GM19372 (cell line): ENCODE measurements around the gene LRRC4.

Source experiments
- ATAC-seq: cut with Tn5 transposase; IDR thresholded peaks from one replicate; pipeline ENCODE4 v1.9.1; 2021; ENCODE audit warnings: mild to moderate bottlenecking, low read depth, moderate library complexity; ENCODE audit not compliant: unreplicated experiment

LRRC4 gene

DNA sequence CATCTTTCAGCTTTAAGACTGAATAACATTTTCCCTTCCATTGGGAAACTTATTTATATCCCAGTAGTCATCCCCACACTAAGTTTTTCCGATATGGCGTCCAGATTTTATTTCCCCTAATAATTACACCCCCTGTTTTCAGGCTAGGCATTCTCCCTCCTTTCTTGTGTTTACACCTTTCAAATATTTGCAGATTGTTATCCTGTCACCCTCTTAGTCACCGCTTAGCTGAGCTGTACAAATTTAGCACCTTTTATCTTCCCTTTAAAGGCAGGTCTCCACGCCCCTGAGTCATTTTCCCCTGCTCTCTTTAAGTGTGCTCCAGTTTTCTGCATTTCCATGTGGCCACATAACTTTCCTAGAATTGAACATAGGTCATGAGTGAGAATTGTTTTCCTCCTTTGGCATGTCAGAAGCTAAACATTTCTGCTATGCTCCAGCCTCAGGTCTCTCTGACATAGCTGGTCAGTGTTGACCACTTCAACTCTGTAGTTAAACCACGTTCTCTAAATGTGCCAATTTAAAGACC, 47.4 kb downstream of the LRRC4 start:
- ATAC-seq, result no peak

DNA sequence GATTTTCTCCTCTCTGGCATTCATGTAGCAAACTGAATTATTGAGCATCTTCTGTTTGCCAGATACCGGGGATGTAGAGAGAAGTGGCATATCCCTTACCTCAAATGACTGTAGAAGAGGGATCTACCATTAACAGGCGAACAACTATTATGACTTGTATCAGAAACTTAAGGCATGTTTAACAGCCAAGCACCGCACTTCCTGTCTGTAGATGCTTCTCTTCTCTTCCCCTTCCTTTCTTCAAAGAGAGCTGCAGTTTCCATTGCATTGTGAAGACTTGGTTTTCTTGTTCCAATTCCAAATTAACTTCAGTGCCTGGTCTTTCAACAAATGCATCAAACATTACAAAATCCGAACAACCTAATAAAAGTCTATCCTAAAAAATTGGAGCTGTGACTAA, 49.3 kb downstream of the LRRC4 start:
- no peak for ATAC-seq

DNA sequence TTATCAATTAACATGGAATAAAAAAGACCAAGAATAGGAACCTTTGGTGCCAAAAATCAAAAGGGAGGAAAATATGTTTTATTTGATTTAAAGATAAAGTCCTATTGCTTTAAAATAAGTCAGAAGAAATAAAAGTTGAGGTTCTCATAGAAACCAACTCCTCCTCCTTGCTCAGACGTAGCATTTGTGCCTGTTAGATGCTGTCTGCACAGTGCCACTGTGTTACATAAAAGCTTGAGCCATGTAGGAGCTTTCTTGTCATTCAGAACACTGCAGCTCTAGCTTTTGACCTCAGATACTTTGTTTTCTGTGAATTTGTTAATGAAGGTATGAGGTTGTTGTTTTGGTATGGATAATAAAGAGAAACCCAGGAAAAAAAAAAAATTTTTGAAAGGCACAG, 50.3 kb downstream of the LRRC4 start:
- no peak for ATAC-seq

DNA sequence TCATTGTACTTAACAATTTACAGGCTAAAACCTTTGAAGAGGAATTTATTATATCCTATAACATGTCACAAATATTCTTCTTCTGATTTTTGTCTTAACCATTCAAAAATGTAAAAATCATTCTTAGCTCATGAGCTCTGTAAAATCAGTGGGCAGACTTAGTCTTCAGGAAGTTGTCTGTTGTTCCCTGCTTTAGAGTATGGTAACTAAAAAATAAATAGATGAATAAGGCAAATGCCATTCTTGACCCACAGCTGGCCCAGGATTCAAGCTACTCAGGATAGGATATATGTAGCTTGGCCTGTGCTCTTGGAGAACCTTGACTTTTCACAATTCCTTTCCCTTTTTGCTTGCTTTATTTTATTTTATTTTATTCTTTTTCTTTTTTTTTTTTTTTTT, 51.5 kb downstream of the LRRC4 start:
- no peak for ATAC-seq

DNA sequence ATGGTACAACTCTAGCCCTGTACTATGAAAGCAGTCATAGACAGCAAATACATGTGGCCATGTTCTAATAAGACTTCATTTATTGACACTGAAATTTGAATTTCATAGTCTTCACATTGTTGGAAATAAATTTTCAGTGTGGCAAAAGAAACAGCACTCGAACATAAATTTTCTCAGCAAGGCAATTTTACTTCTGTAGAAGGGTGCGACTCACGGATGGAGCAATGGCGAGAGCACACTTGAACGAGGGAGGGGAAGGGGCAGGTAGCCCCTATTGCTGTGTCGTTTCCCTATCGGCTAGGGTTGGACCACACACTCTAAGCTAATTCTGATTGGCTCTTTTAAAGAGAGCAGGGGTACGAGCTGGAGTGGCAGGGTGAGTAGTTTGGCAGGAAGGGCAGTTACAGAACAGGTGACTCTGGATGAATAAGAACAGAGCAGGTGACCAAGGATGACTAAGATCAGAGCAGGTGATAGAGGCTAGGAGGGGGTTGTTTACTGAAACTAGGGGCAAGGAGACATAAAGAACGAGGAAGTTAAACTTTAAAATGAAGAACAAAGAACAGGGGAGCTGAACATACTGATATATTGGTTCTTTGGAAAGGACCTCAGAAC, 52.0 kb downstream of the LRRC4 start:
- ATAC-seq, result no peak

DNA sequence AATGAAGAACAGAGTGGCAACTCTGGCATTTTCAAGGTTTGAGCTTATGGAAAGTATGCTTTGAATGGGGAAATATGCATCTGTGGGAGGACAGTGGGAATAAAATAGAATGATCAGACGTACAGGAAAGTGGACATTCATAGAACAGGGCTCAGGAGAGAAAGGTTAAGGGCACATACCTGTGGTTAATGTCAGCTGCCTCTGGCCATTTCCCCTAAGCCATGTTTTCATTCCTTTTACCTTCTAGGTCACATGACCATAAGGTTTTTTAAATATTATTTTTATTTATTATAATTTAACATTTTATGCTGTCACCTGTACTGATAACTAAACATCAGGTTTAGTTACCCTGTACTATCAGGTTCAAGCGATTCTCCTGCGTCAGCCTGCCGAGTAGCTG, 52.8 kb downstream of the LRRC4 start:
- ATAC-seq, result no peak
